Measurements from ENCODE around the gene DYNC1I1. TPM values are rescaled to one million over a fixed set of nuclear protein-coding genes. Genes with fewer than 3 reads are reported as not detected.

Gene DYNC1I1
- total and polyA plus RNA-seq, 3 experiments from 2014 or later, result not detected

DNA sequence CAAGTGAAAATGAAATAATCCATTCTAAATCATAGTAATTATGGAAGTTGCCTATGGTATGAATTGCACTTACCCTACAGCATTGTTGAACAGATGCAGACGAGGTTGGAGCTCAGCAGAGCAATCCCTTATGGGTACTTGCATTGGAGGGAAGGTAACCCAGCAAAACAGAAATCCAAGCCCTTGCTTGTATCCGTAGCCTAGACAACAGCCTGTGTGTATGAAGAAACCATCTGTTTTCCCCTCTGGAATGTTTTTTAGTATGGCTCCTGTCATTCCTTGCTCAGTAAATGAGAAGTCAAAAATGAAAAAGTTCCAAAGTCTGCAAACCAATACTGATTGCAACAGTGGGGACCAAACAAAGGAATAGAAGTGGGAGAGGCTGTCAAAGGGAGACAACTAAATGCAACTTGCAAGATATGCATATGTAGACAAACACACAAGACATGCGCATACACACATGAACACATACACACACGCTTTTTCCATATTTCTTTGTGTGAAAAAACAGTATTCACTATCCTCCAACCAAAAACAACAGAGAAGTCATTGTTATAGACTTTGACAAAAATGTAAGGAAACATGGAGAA, 260.8 kb downstream of the DYNC1I1 start:
- H3K27ac Mint-ChIP-seq, result no peak overlapping the region
- H3K27me3 ChIP-seq (ENCODE audit: insufficient read depth, low read length, poor library complexity, severe bottlenecking), result no peaks in the 10 kb centered on the region
- peaks cover 0 to 16% of the 10 kb centered on the region in 2 donors for H3K27me3 Mint-ChIP-seq
- no peaks in the 10 kb centered on the region for H3K4me1 Mint-ChIP-seq
- ChIA-PET POLR2A (no interaction called here), CTCF (no interaction called here)
- H3K36me3 ChIP-seq (ENCODE audit: insufficient read depth, low read length), result no peaks in the 10 kb centered on the region
- H3K4me3 ChIP-seq (ENCODE audit: low read length), result no peak overlapping the region
- H3K9me3 Mint-ChIP-seq, result no peaks in the 10 kb centered on the region
- no peak overlapping the region for H3K4me3 Mint-ChIP-seq
- H3K9me3 ChIP-seq (ENCODE audit: low read length), result no peaks in the 10 kb centered on the region
- H3K36me3 Mint-ChIP-seq, result no peaks in the 10 kb centered on the region
- DNase-seq, result no peak
- H3K27ac ChIP-seq (ENCODE audit: low read depth, low read length), result no peak overlapping the region
- no peaks in the 10 kb centered on the region for H3K4me1 ChIP-seq (ENCODE audit: insufficient read depth, low read length)

GRCh38 chr7:96034940-96035727, 262.8 kb downstream of the DYNC1I1 start:
- Mint-ChIP-seq H3K27me3 (peaks cover 0 to 12% of the 10 kb centered on the region in 2 donors), H3K27ac (no peak overlapping the region), H3K4me1 (no peaks in the 10 kb centered on the region), H3K4me3 (no peak overlapping the region), H3K36me3 (no peaks in the 10 kb centered on the region), H3K9me3 (no peaks in the 10 kb centered on the region)
- Histone ChIP-seq H3K36me3 (ENCODE audit: insufficient read depth, low read length) (no peaks in the 10 kb centered on the region), H3K4me3 (ENCODE audit: low read length) (no peak overlapping the region), H3K27me3 (ENCODE audit: insufficient read depth, low read length, poor library complexity, severe bottlenecking) (no peaks in the 10 kb centered on the region), H3K9me3 (ENCODE audit: low read length) (no peaks in the 10 kb centered on the region), H3K4me1 (ENCODE audit: insufficient read depth, low read length) (no peaks in the 10 kb centered on the region), H3K27ac (ENCODE audit: low read depth, low read length) (no peak overlapping the region)
- ChIA-PET POLR2A (no interaction called here), CTCF (no interaction called here)
- DNase-seq, result no peak

DNA sequence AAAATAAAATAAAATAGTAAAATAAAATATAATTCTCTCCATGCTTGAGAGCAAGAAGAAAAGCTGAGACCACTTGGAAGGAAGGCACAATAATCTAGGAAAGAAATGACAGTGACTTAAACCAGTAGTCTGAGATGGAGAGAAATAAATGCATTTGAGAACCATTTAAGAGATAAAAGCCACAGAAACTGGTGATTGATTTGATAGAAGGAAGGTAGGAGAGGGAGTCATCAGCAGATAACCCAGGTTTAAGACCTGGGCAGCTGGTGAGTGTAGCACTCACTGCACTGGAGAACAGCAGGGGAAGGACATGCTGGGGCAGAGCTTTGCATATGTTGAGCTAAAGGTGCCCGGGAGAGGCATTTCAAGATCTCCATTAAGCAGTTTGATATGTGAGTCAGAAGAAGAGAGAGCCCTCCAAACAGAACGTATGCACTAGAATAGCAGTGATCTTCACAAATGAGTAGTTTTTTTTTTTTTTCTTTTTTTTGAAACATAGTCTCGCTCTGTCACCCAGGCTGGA, 268.0 kb downstream of the DYNC1I1 start:
- no peak overlapping the region for H3K27ac ChIP-seq (ENCODE audit: low read depth, low read length)
- H3K4me3 ChIP-seq (ENCODE audit: low read length), result no peak overlapping the region
- no peak for DNase-seq
- H3K27me3 ChIP-seq (ENCODE audit: insufficient read depth, low read length, poor library complexity, severe bottlenecking), result no peaks in the 10 kb centered on the region
- CTCF ChIA-PET, result no interaction called here
- no peaks in the 10 kb centered on the region for H3K36me3 ChIP-seq (ENCODE audit: insufficient read depth, low read length)
- POLR2A ChIA-PET, result no interaction called here
- H3K4me1 ChIP-seq (ENCODE audit: insufficient read depth, low read length), result no peaks in the 10 kb centered on the region
- Mint-ChIP-seq H3K9me3 (no peaks in the 10 kb centered on the region), H3K27me3 (peaks cover 0 to 23% of the 10 kb centered on the region in 2 donors), H3K4me1 (no peaks in the 10 kb centered on the region), H3K4me3 (no peak overlapping the region), H3K27ac (no peak overlapping the region), H3K36me3 (peaks cover 0 to 1% (median 0%) of the 10 kb centered on the region in 3 donors)
- H3K9me3 ChIP-seq (ENCODE audit: low read length), result no peaks in the 10 kb centered on the region

GRCh38 chr7:96041171-96041570, 268.8 kb downstream of the DYNC1I1 start:
- H3K4me1 ChIP-seq (ENCODE audit: insufficient read depth, low read length), result no peaks in the 10 kb centered on the region
- no peak overlapping the region for H3K27ac Mint-ChIP-seq
- H3K4me3 ChIP-seq (ENCODE audit: low read length), result no peak overlapping the region
- no peak overlapping the region for H3K27ac ChIP-seq (ENCODE audit: low read depth, low read length)
- H3K4me1 Mint-ChIP-seq, result no peaks in the 10 kb centered on the region
- H3K27me3 Mint-ChIP-seq, result peaks cover 0 to 18% of the 10 kb centered on the region in 2 donors
- H3K27me3 ChIP-seq (ENCODE audit: insufficient read depth, low read length, poor library complexity, severe bottlenecking), result no peaks in the 10 kb centered on the region
- DNase-seq, result no peak
- H3K9me3 ChIP-seq (ENCODE audit: low read length), result no peaks in the 10 kb centered on the region
- CTCF ChIA-PET, result no interaction called here
- POLR2A ChIA-PET, result no interaction called here
- no peaks in the 10 kb centered on the region for H3K9me3 Mint-ChIP-seq
- H3K36me3 ChIP-seq (ENCODE audit: insufficient read depth, low read length), result no peaks in the 10 kb centered on the region
- H3K4me3 Mint-ChIP-seq, result no peak overlapping the region
- peaks cover 0 to 1% (median 0%) of the 10 kb centered on the region in 3 donors for H3K36me3 Mint-ChIP-seq

DNA sequence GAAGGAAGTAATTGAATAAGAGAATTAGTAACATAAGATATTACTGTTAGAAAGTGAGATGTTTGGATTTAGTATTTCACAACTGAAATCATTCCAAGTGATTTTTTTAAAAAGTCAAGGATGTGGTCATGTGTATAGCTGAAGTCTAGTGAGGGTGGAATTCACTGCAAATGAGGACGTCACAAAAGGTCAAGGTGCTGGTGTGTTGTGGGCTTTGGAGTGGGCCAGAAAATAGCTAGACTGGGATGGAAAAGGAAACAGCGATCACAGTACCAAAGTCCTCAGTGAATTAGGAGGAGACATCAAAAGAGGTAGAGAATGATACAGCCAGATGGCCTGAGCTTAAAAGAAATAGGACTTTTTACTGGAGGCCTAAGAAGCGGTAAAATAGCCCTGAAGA, 272.8 kb downstream of the DYNC1I1 start:
- H3K4me1 ChIP-seq (ENCODE audit: insufficient read depth, low read length), result no peaks in the 10 kb centered on the region
- H3K27ac ChIP-seq (ENCODE audit: low read depth, low read length), result no peak overlapping the region
- H3K4me3 ChIP-seq (ENCODE audit: low read length), result no peak overlapping the region
- Mint-ChIP-seq H3K36me3 (peaks cover 0 to 1% (median 0%) of the 10 kb centered on the region in 3 donors), H3K4me1 (no peaks in the 10 kb centered on the region), H3K27me3 (peaks cover 0 to 14% of the 10 kb centered on the region in 2 donors), H3K27ac (no peak overlapping the region), H3K4me3 (no peak overlapping the region), H3K9me3 (no peaks in the 10 kb centered on the region)
- H3K27me3 ChIP-seq (ENCODE audit: insufficient read depth, low read length, poor library complexity, severe bottlenecking), result no peaks in the 10 kb centered on the region
- H3K9me3 ChIP-seq (ENCODE audit: low read length), result no peaks in the 10 kb centered on the region
- H3K36me3 ChIP-seq (ENCODE audit: insufficient read depth, low read length), result no peaks in the 10 kb centered on the region
- CTCF ChIA-PET, result no interaction called here
- DNase-seq, result no peak
- POLR2A ChIA-PET, result no interaction called here

DNA sequence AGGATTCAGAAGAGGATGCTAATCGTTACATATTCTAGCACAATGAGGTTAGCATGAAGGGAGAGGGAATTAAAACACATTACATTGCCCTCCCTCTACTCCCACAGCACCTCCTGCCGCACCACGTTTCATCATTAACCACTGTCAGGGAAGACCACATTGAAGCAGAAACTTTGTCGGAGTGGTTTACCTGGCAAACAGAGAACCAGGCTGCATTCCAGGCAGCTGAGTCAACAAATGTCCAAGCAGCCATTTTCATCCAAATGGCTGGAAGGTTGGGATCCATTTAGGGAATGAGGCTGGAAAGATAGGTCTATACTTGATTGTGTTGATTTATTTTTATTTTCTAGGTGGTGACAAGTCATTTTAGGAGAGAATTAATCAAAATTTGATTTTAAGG, 273.6 kb downstream of the DYNC1I1 start:
- Histone ChIP-seq H3K4me3 (ENCODE audit: low read length) (no peak overlapping the region), H3K4me1 (ENCODE audit: insufficient read depth, low read length) (no peaks in the 10 kb centered on the region), H3K27ac (ENCODE audit: low read depth, low read length) (no peak overlapping the region), H3K36me3 (ENCODE audit: insufficient read depth, low read length) (no peaks in the 10 kb centered on the region), H3K9me3 (ENCODE audit: low read length) (no peaks in the 10 kb centered on the region), H3K27me3 (ENCODE audit: insufficient read depth, low read length, poor library complexity, severe bottlenecking) (no peaks in the 10 kb centered on the region)
- H3K27ac Mint-ChIP-seq, result no peak overlapping the region
- H3K27me3 Mint-ChIP-seq, result peaks cover 0 to 8% of the 10 kb centered on the region in 2 donors
- ChIA-PET POLR2A (no interaction called here), CTCF (no interaction called here)
- peaks cover 0 to 1% (median 0%) of the 10 kb centered on the region in 3 donors for H3K36me3 Mint-ChIP-seq
- DNase-seq, result no peak
- no peaks in the 10 kb centered on the region for H3K9me3 Mint-ChIP-seq
- H3K4me1 Mint-ChIP-seq, result no peaks in the 10 kb centered on the region
- H3K4me3 Mint-ChIP-seq, result no peak overlapping the region

DNA sequence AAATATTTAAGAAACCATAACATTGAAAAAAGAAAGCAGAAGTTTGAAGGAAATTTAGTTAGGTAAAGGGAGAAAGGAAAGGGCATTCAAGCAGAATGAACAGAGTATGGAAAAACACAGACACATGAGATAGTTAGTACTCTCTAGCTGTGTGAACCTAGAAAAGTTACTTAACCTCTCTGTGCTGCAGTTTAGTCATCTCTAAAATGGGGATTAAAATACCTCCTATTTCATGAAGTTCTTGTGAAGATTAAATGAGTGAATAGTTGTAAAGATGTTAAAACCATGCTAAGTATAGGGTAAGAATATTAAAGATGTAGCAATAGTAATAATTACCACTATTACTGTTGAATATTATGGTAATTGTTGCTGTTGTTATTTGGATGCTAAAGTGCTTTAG, 279.9 kb downstream of the DYNC1I1 start:
- no peaks in the 10 kb centered on the region for H3K27me3 ChIP-seq (ENCODE audit: insufficient read depth, low read length, poor library complexity, severe bottlenecking)

GRCh38 chr7:96052860-96053470, 280.6 kb downstream of the DYNC1I1 start:
- Histone ChIP-seq H3K9me3 (ENCODE audit: low read length) (no peaks in the 10 kb centered on the region), H3K27ac (ENCODE audit: low read depth, low read length) (no peak overlapping the region), H3K4me3 (ENCODE audit: low read length) (no peak overlapping the region), H3K27me3 (ENCODE audit: insufficient read depth, low read length, poor library complexity, severe bottlenecking) (no peaks in the 10 kb centered on the region), H3K4me1 (ENCODE audit: insufficient read depth, low read length) (no peaks in the 10 kb centered on the region), H3K36me3 (ENCODE audit: insufficient read depth, low read length) (no peaks in the 10 kb centered on the region)
- no peak for DNase-seq
- no peak overlapping the region for H3K4me3 Mint-ChIP-seq
- no peaks in the 10 kb centered on the region for H3K4me1 Mint-ChIP-seq
- no peak overlapping the region for H3K27ac Mint-ChIP-seq
- H3K27me3 Mint-ChIP-seq, result peaks cover 2 to 23% of the 10 kb centered on the region in 2 donors
- no peaks in the 10 kb centered on the region for H3K9me3 Mint-ChIP-seq
- ChIA-PET POLR2A (no interaction called here), CTCF (no interaction called here)
- no peaks in the 10 kb centered on the region for H3K36me3 Mint-ChIP-seq

More for the DNA sequence above, 279.9 kb downstream of the DYNC1I1 start:
- H3K4me3 Mint-ChIP-seq, result no peak overlapping the region
- CTCF ChIA-PET, result no interaction called here
- Histone ChIP-seq H3K4me3 (ENCODE audit: low read length) (no peak overlapping the region), H3K9me3 (ENCODE audit: low read length) (no peaks in the 10 kb centered on the region), H3K27ac (ENCODE audit: low read depth, low read length) (no peak overlapping the region), H3K36me3 (ENCODE audit: insufficient read depth, low read length) (no peaks in the 10 kb centered on the region), H3K4me1 (ENCODE audit: insufficient read depth, low read length) (no peaks in the 10 kb centered on the region)
- no peak overlapping the region for H3K27ac Mint-ChIP-seq
- H3K36me3 Mint-ChIP-seq, result no peaks in the 10 kb centered on the region
- H3K9me3 Mint-ChIP-seq, result no peaks in the 10 kb centered on the region
- peaks cover 2 to 18% of the 10 kb centered on the region in 2 donors for H3K27me3 Mint-ChIP-seq
- no peak for DNase-seq
- POLR2A ChIA-PET, result no interaction called here
- H3K4me1 Mint-ChIP-seq, result no peaks in the 10 kb centered on the region

Measured in CD8-positive, alpha-beta memory T cell (primary cell).